ENCODE results near the gene TMEM97. TPM values are rescaled to one million over a fixed set of nuclear protein-coding genes. Genes with fewer than 3 reads are reported as not detected.
"Not testable (repeated sequence)": the region's sequence is repeated elsewhere in the genome, so short reads cannot be mapped to it uniquely, and the experiment has no call there.

The TMEM97 gene
- total and polyA plus RNA-seq, 9 donors: 18.7 to 93.0 (median 26.0) TPM

DNA sequence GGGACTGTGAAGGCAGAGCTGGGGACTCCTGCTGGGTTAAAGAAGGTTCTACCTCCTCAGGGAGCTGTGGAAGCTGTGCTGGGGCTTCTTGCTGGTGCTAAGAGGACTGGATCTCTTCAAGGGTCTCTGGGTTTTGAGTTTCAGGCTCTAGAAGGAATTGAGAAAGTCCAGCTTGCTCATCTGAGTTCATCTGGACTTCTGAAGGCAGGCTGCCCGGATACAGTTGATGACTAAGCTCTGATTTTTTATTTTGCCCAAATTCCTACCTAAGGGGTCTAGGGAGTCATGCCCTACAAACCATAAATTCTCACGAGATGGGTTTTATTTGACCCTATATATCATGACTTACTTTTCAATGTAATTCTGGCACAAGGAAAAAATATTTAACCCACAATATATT is 46.8 kb upstream of the TMEM97 start:
- Histone ChIP-seq H3K9me3 (no peaks in the 10 kb centered on the region), H3K27ac (no peak overlapping the region), H3K27me3 (no peaks in the 10 kb centered on the region), H3K4me3 (no peak overlapping the region), H3K4me1 (ENCODE audit: insufficient read depth) (no peaks in the 10 kb centered on the region), H3K36me3 (no peaks in the 10 kb centered on the region)
- intact Hi-C loops (cut with DNase I): no loop called here
- TF ChIP-seq POLR2A (IDR thresholded peaks at IDR 0.05) (no peak), EP300 (IDR thresholded peaks at IDR 0.05) (no peak)
- TF ChIP-seq, protein P1, sequence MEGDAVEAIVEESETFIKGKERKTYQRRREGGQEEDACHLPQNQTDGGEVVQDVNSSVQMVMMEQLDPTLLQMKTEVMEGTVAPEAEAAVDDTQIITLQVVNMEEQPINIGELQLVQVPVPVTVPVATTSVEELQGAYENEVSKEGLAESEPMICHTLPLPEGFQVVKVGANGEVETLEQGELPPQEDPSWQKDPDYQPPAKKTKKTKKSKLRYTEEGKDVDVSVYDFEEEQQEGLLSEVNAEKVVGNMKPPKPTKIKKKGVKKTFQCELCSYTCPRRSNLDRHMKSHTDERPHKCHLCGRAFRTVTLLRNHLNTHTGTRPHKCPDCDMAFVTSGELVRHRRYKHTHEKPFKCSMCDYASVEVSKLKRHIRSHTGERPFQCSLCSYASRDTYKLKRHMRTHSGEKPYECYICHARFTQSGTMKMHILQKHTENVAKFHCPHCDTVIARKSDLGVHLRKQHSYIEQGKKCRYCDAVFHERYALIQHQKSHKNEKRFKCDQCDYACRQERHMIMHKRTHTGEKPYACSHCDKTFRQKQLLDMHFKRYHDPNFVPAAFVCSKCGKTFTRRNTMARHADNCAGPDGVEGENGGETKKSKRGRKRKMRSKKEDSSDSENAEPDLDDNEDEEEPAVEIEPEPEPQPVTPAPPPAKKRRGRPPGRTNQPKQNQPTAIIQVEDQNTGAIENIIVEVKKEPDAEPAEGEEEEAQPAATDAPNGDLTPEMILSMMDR (IDR thresholded peaks at IDR 0.05): no peak
- no peak for DNase-seq
- WGBS, 3 donors: 48 to 53% (median 51%) methylated on average over 2 of the region's 2 CpGs

DNA sequence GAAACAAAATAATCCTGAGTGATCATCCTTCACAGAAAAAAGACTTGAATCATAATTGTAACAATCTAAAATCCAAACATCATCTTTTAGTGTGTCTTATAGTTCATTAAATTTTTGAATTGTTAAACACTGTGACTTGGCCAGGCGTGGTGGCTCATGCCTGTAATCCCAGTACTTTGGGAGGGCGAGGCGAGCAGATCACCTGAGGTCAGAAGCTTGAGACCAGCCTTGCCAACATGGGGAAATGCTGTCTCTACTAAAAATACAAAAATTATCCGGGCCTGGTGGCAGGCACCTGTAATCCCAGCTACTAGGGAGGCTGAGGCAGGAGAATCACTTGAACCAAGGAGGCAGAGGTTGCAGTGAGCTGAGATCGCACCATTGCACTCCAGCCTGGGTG is 45.7 kb upstream of the TMEM97 start:
- H3K27me3 ChIP-seq; H3K27ac ChIP-seq; H3K4me1 ChIP-seq (ENCODE audit: insufficient read depth); H3K4me3 ChIP-seq; H3K9me3 ChIP-seq; H3K36me3 ChIP-seq; DNase-seq; intact Hi-C loops (cut with DNase I): not testable (repeated sequence)
- WGBS, 3 donors: 84 to 94% (median 87%) methylated on average over 5 of the region's 5 CpGs

DNA sequence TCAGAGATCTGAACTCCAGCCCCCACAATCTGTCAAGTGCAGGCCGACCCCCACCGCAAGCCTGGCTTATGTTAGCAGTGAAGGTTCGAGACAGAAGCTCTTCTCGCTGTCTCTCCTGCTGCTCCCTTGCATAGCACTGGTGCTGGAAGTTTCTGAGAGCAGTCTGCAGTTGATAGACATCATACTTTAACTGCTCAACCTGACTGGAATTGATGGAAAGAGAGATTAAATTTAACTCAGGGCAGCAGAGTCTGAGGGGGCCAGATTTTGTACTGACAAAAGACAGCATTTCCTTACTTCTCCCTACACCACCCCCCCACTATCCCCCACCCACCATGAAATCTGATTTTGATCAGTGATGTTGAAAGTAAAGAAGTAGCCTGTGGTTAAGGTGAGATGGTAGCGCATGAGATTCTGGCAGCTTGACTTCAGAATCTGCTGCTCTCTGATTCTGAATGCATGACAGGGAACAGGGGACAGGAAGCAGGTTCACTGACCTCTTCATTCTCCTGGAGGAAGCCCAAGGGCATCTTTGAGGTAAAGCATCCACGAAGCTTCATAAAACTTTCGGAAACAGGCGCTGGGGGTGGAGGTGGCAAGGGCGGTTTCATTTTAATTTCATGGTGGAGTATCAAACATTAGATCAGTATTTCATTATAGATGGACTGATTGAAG is 44.3 kb upstream of the TMEM97 start:
- H3K9me3 ChIP-seq: no peaks in the 10 kb centered on the region
- H3K4me3 ChIP-seq: no peak overlapping the region
- TF ChIP-seq, protein P1 (IDR thresholded peaks at IDR 0.05): no peak
- TF ChIP-seq POLR2A (IDR thresholded peaks at IDR 0.05) (no peak), EP300 (IDR thresholded peaks at IDR 0.05) (no peak)
- intact Hi-C loops (cut with DNase I): no loop called here
- no peaks in the 10 kb centered on the region for H3K27me3 ChIP-seq
- WGBS, 3 donors: 67 to 81% (median 73%) methylated on average over 9 of the region's 9 CpGs
- DNase-seq: no peak
- H3K36me3 ChIP-seq: no peaks in the 10 kb centered on the region
- H3K4me1 ChIP-seq (ENCODE audit: insufficient read depth): no peaks in the 10 kb centered on the region
- H3K27ac ChIP-seq: no peak overlapping the region

DNA sequence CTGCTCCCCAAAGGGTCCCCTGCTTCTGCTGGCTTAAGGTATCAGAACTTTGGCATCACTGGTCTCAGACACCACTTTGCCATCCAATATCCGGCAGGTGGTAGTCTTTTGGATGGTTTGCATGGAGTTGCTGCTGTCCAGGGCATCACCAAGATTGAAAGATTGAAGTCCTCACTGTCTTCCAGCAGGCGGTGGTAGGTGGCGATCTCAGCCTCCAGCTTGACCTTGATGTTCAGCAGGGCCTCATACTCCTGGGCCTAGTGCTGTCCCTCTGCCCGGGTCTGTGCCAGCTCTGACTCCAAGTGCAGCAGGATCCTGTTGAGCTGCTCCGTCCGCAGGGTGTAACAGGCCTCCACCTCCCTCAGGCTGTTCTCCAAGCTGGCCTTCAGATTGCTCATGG is 43.0 kb upstream of the TMEM97 start:
- Histone ChIP-seq H3K27ac (no peak overlapping the region), H3K27me3 (no peaks in the 10 kb centered on the region), H3K9me3 (no peaks in the 10 kb centered on the region), H3K4me1 (ENCODE audit: insufficient read depth) (no peaks in the 10 kb centered on the region), H3K4me3 (no peak overlapping the region), H3K36me3 (no peaks in the 10 kb centered on the region)
- TF ChIP-seq EP300 (IDR thresholded peaks at IDR 0.05) (no peak), POLR2A (IDR thresholded peaks at IDR 0.05) (no peak)
- no peak for DNase-seq
- intact Hi-C loops (cut with DNase I): no loop called here
- WGBS, 3 donors: 86 to 91% (median 90%) methylated on average over 6 of the region's 6 CpGs

DNA sequence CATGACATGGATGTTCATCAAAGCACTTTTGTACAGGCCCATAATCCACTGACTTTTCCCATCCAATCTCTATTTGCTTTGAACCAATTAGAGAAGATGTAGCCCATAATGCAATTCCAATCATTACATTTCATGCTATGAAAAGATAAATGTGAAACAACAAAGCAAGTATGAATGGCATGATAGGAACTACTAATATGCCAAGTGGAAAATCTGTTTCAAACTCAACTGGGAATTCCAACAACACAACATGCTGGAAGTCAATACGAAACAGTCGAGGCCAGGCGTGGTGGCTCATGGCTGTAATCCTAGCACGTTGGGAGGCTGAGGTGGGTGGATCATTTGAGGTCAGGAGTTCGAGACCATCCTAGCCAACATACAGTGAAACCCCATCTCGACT is 39.6 kb upstream of the TMEM97 start:
- Histone ChIP-seq H3K36me3 (no peaks in the 10 kb centered on the region), H3K27ac (no peak overlapping the region), H3K4me1 (ENCODE audit: insufficient read depth) (no peaks in the 10 kb centered on the region), H3K27me3 (no peaks in the 10 kb centered on the region), H3K9me3 (no peaks in the 10 kb centered on the region), H3K4me3 (no peak overlapping the region)
- 61 to 69% (median 61%) methylated on average over 6 of the region's 6 CpGs for WGBS, 3 donors
- DNase-seq: no peak
- TF ChIP-seq, protein P1 (IDR thresholded peaks at IDR 0.05): no peak
- TF ChIP-seq POLR2A (IDR thresholded peaks at IDR 0.05): no peak
- TF ChIP-seq EP300 (IDR thresholded peaks at IDR 0.05): no peak
- intact Hi-C loops (cut with DNase I): no loop called here

Data from ovary (tissue), 9 donors.